Loucy (cell line): ENCODE data around the gene MRPL47.

Experiments
- CTCF ChIP-seq: fragments of 200-600 bp; sonication (generic); conservative IDR thresholded peaks from 2 replicates; pipeline ENCODE4 v1.5.1; 2014; ENCODE audit warnings: mild to moderate bottlenecking, antibody characterized with exemption, low read length
- EZH2phosphoT487 ChIP-seq: fragments of 200-600 bp; IDR thresholded peaks from 2 replicates; pipeline ENCODE4 v1.6.1; 2018; ENCODE audit warnings: antibody characterized with exemption, mild to moderate bottlenecking, moderate library complexity, borderline replicate concordance

- no peak for TF ChIP-seq CTCF
- no peak for TF ChIP-seq EZH2phosphoT487
These were observed 11.2 kb upstream of the MRPL47 start for GRCh38 chr3:179615458-179616173.
